GM19372 (cell line): Measurements from ENCODE around the gene DOCK2.
"Not testable (repeated sequence)": the region's sequence is repeated elsewhere in the genome, so short reads cannot be mapped to it uniquely, and the experiment has no call there.

Source experiments
- ATAC-seq: cut with Tn5 transposase; IDR thresholded peaks from one replicate; pipeline ENCODE4 v1.9.1; 2021; ENCODE audit warnings: mild to moderate bottlenecking, low read depth, moderate library complexity; ENCODE audit not compliant: unreplicated experiment

Gene DOCK2

GRCh38 chr5:170069512-170069911, 432.4 kb downstream of the DOCK2 start:
- ATAC-seq: no peak

GRCh38 chr5:170070556-170071412, 433.7 kb downstream of the DOCK2 start:
- no peak for ATAC-seq

GRCh38 chr5:170071748-170072147, 434.7 kb downstream of the DOCK2 start:
- ATAC-seq: no peak

- no peak for ATAC-seq
Observed at GRCh38 chr5:170075696-170076095, 438.6 kb downstream of the DOCK2 start.

GRCh38 chr5:170076211-170076610, 439.1 kb downstream of the DOCK2 start:
- ATAC-seq: no peak

- no peak for ATAC-seq
Observed at GRCh38 chr5:170076739-170077138, 439.7 kb downstream of the DOCK2 start.

GRCh38 chr5:170077526-170077925, 440.5 kb downstream of the DOCK2 start:
- no peak for ATAC-seq

GRCh38 chr5:170078458-170078857, 441.4 kb downstream of the DOCK2 start:
- no peak for ATAC-seq

- no peak for ATAC-seq
Observed at GRCh38 chr5:170078931-170079330, 441.9 kb downstream of the DOCK2 start.

- no peak for ATAC-seq
Observed at GRCh38 chr5:170080217-170080616, 443.1 kb downstream of the DOCK2 start.

GRCh38 chr5:170080786-170081445, 443.8 kb downstream of the DOCK2 start:
- ATAC-seq: no peak

GRCh38 chr5:170081616-170082015, 444.5 kb downstream of the DOCK2 start:
- no peak for ATAC-seq

GRCh38 chr5:170082701-170083100, 445.6 kb downstream of the DOCK2 start:
- ATAC-seq: no peak

GRCh38 chr5:170087168-170087817, 450.2 kb downstream of the DOCK2 start:
- ATAC-seq: no peak

- no peak for ATAC-seq
Observed at GRCh38 chr5:170092455-170093101, 455.5 kb downstream of the DOCK2 start.

- not testable (repeated sequence) for ATAC-seq
Observed at GRCh38 chr5:170094329-170094728, 457.3 kb downstream of the DOCK2 start.

- no peak for ATAC-seq
Observed at GRCh38 chr5:170095646-170096045, 458.6 kb downstream of the DOCK2 start.

GRCh38 chr5:170097934-170098333, 460.9 kb downstream of the DOCK2 start:
- ATAC-seq: no peak

- ATAC-seq: peak; percentile 50
Observed at GRCh38 chr5:170100066-170100943, 463.2 kb downstream of the DOCK2 start.

- ATAC-seq: no peak
Observed at GRCh38 chr5:170103447-170103846, 466.4 kb downstream of the DOCK2 start.
